NCI-H82 (cell line): ENCODE measurements around the gene ARHGAP32.
"Not testable (repeated sequence)": the region's sequence is repeated elsewhere in the genome, so short reads cannot be mapped to it uniquely, and the experiment has no call there.

Experiments used
- DNase-seq: peaks from one replicate; lab custom pipeline; 2025; lab: John Stamatoyannopoulos, UW

ARHGAP32 gene

DNA sequence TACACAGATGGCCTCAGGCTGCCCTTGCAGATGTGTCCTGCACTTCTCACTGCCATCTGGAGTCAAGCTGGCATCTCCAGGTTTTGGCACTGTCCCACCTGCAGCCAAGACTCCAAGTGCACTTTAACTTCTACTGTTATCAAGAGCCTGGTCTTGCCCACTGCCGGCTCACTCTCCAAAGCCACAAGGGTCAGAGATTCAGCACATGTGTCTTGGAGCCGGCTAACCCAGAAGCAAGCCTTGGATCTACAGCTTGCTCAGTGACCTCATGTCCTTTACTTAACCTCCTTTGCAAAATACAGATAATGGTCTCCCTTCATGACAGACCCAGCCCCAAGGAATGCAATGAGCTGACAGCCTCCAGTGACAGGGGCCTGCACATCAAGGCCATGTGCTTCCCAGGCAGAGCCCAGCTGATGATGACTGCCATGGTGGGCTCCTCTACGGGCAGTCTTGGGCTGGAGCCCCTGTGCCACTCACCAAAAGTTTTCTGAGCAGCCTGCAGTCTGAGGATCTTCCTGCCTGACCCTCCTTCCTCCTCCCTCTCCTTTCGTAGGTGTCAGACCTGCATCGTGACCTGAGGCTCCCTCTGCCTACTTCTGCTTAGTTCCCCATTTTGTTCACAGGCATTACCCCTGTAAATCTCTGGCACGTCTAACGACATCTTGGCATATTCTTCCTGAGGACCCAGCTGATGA, 258.5 kb downstream of the ARHGAP32 start:
- no peak for DNase-seq

DNA sequence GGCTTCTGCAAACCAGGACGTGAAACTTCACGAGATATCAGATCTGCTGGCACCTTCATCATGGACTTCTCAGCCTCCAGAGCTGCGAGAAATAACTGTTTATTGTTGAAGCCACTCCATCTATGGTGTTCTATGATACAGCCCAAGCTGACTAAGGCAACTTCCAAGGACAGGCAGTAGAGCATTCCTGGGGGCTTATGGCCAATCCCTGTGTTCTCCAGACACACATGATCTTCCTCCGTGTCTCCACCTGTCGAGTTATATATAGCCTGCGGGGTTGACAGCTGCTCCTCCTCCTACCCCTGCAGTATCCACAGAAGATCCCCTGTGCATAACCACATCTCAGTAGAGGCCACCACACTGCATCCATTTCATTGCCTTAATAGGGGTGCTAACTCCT, 260.5 kb downstream of the ARHGAP32 start:
- peak; percentile 66 for DNase-seq

DNA sequence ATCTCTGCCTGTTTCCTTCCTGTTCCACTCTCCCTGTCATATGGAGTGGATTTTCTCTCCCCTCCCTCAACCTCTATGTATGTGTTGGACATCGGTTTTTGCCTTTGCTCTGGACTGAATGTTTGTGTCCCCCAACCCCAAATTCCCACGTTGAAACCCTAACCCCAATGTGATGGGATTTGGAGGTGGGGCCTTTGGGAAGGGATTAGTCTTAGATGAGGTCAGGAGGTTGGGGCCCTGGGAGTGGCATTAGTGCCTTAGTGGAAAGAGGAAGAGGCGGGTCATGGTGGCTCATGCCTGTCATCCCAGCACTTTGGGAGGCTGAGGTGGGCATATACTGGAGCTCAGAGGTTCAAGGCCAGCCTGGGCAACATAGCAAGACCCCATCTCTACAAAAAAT, 261.1 kb downstream of the ARHGAP32 start:
- peak; percentile 29 for DNase-seq

DNA sequence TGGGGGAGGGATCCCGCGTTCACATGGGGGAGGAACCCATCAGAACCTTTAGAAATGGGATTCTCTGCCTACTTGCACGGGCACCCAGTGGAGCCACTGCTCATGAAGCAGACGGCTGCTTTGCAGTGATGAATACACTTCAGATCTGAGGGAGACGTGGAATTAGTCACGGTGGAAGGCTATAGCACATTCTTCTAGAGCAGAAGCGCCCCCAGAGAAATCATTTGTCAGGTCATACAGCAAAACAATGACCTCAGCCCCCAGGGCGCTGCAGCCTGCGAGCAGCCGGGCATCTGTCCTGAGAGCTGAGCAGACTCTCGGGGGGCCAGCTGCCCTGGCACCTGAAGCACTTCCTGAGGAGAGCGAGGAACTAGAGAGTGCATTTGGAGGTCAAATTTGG, 262.1 kb downstream of the ARHGAP32 start:
- no peak for DNase-seq

DNA sequence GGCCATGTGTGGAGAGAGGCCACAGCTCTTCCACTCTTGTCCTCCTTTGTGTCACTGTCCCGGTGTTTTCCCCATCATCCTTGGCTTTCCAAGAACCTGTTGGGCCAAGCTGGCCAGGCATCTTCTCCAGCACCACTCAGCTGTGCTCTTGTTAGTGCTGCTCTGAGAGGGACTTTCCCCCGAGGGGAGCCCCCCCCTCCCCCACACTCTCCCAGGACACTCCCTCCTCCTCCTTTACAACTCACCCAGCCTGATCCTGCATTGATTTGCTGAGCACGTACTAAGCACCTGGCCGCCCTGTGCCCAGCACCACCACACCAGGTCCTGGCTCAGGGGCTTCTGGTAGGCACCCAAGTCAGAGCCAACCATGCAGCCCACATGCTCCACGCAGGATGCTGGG, 262.7 kb downstream of the ARHGAP32 start:
- no peak for DNase-seq

DNA sequence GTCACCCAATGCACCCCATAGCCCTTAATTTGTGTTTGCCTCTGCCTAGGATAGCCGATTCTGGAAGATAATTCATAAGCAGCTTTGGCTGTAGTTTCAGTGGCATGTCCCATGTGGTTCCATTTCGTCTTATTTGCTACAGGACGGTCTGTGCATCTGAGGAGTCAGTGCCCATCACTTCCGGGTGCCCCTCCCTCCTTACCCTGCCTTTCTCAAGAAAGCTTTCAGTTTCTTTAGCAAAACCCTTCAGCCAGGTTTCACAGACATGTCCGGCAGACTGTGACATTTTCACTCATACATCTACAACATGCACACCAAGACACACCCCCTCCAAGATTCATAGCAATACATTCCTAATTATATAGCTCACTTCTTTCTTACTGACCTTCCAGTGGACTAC, 263.7 kb downstream of the ARHGAP32 start:
- DNase-seq = no peak

DNA sequence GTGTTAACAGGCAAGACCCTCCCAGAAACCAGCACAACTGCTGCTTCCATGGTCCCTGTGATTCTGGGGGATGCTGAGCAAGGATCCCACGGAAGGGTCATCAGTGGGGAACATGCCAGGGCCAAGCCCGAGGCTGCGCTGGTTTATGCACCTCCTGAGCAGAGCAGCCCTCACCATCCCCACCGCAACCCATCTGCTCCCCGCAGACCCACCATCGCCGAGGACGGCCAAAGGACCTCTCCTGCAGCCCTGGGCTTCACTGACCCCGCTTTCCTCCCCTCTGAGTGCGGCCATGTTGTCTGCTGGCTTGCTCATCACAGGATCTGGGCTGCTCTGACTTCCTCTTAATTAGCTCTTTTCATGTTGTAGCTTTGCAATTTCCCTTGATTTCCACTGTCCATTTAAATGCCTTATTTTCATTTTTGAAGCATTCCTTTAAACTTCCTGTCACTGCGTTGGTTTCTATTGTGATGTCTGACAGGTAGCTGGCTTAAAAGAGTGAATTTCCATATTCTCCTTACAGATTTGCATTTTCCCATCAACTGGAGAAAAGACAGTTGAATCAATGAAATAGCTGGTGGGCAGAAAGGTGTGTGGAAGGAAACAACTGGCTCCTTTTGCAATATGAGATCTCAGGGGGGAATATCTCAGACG, 264.3 kb downstream of the ARHGAP32 start:
- no peak for DNase-seq

DNA sequence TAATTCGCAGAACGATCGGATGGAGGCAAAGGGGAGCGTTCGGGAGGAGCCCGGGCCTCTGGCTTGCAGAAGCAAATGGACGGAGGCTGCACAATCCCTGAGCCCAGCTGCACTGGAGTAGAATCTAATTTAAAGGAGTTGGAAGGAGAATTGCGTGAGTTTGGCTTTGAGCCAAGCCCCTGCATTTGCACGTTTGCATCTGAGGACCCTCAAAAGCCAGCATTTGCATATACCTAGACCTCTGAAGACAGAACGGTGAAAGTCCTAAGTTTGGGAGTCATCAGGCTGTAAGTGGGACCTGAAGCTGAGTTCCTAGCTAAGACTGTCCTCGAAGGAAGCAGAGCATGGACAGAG, 265.0 kb downstream of the ARHGAP32 start:
- no peak for DNase-seq

DNA sequence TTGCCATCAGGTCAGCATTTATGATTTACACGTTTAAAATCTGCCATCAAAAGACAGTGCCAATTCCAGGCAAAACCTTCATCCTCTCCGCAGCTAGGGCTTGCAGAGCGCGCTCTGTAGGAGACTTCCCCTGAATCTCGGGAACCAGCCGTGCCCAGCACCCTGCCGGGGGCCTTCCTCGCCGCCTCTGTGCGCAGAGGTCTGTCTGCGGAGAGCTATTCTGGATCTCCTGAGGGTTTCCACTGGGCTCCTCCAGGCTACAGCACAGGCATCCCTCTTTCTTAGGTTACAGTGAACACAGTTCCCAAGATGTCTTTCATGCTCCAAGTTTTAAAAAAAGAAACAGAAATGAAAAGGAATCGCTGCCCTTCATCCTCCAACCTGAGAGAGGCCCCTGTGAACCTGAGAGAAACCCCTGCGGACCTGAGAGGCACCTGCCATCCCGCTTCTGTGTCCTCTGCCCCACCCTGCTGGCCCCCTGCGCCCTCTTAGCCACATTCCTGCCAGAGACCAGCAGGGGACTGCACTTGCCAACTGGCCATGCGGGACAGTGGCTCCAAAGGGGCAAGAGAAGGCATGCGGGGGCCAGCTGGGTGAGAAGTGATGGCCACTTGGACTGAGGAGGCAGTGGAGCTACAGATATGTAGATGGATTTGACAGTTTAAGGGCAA, 265.6 kb downstream of the ARHGAP32 start:
- DNase-seq = no peak

DNA sequence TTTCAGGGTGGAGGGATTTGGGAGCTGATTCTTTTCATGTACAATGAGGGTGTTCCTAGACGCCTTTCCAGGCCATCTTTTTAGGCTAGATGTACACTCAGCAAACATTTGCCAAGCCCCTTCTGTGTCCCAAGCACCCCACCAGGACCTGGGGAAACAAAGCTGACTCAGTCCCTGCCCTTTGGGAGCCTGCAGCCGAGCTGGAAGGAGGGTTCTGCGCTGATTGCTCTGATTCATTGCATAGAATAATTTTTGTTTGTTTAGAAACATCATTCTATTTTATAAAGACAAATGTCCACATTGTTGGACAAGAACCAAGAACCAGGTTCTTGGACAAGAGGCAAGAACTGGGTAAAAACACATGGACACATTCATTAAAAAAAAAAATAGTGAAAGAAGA, 266.1 kb downstream of the ARHGAP32 start:
- no peak for DNase-seq

DNA sequence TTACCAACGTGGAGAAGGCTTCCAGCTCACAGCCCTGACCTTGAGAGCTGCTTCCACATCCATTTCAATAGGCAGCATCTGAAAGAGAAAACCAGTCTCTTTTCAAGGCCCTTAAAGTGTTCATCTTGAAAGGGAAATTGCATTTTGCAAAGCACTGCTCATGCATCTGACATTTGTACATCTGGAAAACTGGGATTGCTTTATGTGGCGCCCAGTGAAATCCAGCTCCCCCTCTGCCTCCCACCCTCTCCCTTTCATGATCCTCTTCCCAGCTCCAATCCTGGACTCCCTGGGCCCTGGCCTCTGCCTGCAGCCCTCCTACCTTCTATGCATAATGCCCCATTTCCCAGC, 266.9 kb downstream of the ARHGAP32 start:
- DNase-seq = no peak

DNA sequence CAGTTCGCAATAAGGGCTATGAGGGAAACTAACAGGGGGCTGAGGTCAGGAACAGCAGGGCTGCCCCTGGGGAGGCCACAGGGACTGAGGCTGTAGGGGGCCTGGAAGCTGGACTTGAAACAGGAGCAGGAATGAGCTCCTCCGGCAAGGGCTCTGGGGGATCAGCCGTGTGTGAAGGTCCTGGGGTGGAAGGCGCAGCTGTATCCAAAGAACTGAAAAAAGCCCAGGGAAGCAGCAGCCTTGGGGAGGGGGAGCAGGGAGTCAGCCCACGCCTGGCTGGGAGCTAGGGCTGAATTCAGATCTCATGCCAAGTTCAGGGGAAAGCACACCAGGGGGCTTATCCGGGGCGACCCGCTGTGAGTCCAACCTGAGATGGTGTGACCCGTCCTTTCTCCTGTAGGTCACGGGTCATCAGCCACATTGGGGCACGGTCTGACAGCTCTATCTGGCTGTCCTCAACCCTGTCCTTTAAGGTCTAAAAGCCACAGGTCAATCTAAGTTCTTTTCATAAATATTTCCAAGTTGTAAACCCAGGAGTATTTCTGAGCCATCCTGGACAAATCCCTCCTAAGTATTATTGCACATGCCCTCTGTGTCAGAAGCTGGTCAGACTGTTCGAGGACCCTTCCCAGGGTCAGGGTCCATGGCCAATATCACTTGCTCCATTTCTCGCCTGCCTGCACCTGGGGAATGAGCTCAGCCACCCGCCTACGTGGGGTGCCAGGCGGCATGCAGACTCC, 267.4 kb downstream of the ARHGAP32 start:
- DNase-seq = no peak

DNA sequence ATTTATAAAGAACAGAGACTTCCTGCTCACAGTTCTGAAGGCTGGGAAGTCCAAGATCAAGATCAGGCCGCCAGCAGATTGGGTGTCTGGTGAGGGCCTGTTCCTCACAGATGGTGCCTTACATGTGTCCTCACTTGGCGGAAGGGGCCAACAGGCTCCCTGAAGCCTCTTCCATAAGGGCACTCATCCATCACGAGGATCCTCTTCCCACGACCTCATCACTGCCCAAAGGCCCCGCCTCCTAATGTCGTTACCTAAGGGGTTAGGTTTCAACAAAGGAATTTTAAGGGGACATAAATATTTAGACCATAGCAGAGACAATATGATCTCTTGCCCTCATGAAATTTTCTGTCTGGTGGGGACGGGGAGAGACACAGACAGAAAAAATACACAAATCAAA, 268.0 kb downstream of the ARHGAP32 start:
- no peak for DNase-seq

DNA sequence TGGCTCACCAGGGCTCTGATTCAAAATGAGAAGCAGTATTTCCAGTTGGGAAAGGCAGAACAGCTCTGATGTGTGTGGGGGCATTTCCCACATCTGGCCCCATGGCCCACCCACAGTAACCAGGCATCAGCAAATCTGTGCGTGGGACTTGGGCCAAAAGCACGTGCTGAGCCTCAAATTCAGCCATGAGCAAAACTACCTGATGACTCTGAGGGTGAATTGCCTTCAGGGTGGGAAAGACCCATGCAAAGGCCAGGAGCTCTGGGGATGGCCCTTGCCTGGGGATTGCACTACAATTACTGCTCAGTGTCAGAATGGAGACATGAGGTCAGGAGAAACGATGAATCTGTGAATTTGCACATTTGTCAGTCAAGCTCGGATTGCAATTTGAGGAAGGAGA, 270.3 kb downstream of the ARHGAP32 start:
- DNase-seq = no peak

DNA sequence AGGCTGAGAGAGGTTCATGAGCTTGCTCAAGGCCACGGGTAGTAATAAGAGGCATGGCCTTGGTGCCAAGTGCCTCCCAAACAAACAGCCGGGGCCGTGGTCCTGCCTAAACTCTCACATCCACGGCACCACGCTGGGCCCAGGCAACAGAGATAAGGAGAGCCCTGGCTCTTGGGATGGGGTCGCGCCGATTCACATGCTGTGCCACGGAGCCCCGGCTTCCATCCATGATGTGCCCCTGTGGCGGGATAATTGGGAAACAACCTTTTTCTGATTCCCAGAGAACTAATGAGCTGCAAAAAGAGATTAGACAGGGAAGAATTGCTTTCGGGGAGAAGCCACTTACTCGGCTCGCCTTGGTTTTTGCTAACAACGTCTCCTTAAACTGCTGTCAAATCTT, 271.5 kb downstream of the ARHGAP32 start:
- no peak for DNase-seq

DNA sequence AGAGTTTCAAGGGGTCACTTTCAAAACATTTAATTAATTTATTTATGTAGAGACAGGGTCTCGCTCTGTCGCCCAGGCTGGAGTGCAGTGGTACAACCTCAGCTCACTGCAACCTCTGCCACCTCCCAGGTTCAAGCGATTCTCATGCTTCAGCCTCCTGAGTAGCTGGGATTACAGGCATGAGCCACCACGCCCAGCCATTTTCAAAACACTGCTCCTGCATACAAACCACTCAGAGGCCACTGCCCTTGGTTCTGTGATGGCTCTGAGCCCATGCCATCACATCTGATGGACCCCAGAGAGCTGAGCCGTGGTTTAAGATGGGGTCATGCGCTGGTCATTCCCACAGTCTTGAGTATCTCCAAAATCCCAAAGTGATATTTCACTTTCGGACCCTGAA, 272.5 kb downstream of the ARHGAP32 start:
- not testable (repeated sequence) for DNase-seq

DNA sequence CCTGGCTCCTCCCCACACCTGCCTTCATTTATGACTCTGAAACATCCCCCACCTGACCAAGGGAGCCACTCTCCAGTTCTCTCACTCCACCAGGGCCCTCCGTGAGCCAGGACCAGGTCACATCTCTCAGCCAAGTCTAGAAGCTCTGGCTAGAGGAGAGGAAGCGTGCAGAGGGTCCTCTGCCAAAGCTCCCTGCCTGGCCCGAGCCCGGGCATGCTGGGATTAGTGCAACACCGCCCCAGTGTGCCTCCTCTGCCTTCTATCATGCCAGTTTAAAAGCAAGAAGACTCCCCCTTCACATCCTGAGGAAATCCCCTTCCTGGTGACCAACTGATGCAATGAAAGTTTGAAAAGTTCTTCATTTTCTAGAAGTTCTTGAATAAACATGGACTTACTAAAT, 272.9 kb downstream of the ARHGAP32 start:
- no peak for DNase-seq

DNA sequence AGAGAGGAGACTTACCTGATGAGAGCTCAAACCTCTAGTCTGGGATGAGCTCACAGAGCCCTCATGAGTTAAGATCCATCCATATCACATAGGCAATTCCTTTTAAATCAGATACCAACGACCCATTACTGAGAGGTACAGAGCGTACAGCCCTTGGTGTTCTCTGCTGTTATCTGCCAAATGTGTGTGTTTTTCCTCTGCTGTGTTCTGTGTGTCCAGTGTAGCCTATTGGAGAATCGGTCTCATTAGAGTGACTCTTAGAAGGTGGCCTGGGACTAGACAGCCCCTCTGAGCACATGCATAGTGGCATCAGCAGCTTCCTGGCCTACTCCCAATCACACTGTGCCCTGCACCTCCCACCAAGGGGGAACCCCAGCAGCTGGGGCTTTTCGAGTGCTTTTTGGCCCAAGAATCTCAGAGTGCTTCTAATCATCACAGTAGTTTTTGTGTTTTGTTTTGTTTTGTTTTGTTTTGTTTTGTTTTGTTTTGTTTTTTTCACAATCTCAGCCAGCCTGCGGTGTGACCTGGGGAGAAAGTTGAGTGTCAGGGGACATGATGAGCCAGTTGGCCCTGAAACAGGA, 274.9 kb downstream of the ARHGAP32 start:
- no peak for DNase-seq

DNA sequence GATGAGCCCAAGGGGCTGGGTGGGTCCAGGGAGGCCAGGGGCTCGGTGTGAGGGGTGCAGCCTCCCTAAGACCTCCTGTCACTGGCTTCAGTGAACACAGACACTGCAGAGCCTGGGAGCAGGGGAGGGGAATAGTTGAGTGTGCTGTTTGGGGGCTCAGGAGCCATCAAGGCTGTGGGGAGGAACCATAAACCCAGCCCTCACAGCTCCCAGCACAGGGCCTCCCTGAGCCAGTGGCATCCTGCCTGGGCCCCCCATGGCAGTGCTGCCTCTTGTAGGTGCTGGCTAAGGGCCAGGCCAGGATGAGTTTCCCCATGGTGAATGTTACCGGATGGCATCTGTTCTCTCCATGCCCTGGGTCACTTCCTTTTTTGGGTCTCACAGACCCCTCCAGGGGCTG, 275.4 kb downstream of the ARHGAP32 start:
- DNase-seq = no peak

DNA sequence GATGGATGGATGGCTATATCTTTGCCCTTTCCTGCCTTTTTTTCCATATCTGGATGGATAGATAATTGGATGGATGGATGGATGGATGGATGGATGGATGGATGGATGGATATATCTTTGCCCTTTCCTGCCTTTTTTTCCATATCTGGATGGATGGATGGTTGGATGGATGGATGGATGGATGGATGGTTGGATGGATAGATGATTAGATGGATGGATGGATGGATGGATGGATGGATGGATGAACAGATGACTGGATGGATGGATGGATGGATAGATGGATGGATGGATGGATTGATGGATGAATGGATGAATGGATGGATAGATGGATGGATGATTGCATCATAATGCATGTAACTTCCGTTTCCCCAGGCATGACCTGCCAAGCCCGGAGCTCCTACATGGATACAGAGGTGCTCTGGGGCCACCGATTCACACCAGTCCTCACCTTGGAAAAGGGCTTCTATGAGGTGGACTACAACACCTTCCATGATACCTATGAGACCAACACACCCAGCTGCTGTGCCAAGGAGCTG, 276.0 kb downstream of the ARHGAP32 start:
- no peak for DNase-seq

DNA sequence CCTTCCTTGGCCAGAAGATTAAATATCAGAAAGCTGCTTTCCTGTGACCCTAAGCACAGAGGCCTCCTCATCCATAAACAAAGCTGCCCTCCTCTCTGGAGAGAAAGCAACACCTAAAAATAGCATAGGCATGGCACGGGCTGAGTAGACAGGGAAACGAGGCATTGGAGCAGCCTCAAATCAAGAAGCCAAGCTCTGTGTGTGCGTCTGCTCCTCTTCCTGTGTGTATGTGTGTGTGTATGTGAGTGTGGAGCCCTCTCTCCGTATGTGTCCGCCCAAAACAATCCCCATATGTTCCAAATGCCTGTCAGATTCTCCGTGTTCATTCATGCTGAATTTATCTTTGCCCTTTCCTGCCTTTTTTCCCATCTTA, 277.0 kb downstream of the ARHGAP32 start:
- DNase-seq = no peak
